GM18861 (cell line): ENCODE measurements around the gene SH3BP2.

Experiments
- ATAC-seq: cut with Tn5 transposase; IDR thresholded peaks from one replicate; pipeline ENCODE4 v1.9.1; 2021; ENCODE audit not compliant: unreplicated experiment

The SH3BP2 gene, protein sequence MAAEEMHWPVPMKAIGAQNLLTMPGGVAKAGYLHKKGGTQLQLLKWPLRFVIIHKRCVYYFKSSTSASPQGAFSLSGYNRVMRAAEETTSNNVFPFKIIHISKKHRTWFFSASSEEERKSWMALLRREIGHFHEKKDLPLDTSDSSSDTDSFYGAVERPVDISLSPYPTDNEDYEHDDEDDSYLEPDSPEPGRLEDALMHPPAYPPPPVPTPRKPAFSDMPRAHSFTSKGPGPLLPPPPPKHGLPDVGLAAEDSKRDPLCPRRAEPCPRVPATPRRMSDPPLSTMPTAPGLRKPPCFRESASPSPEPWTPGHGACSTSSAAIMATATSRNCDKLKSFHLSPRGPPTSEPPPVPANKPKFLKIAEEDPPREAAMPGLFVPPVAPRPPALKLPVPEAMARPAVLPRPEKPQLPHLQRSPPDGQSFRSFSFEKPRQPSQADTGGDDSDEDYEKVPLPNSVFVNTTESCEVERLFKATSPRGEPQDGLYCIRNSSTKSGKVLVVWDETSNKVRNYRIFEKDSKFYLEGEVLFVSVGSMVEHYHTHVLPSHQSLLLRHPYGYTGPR

DNA sequence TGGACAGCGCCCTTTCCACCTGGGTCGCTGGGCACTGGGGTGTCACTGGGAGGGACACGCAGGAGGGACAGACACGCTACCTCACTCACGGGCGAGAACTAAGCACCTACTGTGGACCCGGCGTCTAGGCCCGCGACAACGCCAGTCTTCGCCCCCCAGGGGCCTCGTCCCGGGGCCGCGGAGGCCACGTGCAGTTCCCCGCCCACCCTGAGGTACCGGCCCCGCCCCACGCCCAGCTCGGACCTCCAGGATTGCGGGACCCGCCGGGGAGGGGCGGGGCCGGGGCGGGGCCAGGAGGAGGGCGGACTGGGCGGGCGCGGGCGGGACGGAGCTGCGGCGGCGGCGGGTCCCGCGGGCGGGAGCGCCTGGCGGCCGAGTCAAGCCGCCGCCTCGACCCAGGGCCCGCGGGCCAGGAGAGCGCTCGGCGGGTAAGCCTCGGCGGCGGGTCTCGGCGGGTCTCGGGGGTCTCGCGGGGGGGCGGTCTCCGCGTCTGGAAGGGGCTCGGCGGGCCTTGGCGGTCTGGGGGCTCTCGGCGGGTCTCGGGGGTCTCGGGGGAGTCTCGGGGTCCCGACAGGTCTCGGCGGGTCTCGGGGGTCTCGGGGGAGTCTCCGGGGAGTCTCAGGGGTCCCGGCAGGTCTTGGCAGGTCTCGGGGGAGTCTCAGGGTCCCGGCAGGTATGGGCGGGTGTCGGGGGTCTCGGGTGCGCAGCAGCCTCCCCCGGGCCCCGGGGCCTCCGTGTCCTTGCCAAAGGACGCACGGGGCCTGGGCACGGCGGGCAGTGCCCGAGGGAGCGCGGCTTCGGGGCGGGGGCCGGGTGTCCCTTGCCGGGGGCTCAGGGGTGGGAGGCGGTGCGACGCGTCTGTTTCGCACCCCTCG, at the start of gene SH3BP2:
TSS of gene SH3BP2 (plus strand) at position 375 of the 875 bp plus-strand sequence. CDS start 27,533 bp downstream, outside the sequence.
- no peak for ATAC-seq

DNA sequence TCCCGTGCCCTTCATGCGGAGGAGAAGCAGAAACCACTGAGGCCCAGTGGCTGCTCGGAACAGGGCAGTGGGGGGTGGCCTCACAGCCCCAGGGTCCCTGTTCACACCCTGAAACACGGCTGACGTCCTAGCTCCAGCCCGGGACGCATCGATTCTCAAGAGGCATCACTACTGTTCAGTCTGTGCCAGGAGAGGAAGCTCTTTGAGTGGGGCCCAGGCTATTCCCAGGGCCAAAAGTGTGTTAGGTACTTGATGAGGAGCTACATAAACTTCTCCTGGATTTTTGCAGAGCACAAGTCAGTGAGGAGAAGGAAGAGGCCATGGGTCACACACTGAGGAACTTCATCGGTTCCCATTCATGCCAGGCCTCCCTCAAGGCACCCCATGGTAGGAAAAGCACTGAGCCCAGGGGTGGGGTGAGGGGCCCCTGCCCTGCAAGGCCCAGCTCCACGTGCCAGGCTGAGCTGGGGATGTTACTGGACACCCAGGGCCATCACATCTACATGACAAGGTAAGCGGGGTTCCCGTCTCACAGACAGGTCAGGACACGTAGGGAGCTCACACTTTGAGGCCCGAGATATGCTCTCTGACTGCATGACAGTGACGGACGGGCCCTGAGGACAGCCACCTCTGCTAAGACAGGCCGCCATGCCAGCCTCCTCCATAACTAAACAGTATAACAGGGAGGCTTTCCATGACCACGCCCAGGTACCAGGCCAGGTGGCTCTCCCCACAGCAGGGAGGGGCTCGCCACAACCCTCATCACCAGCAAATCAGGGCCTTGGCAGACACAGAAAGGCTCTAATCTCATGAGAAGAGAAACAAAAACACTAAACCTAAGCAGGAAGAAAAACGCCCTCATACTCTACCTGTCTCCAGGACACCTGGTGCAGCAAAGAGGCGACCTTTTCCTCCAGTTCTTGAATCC, 49.1 kb upstream of the SH3BP2 start:
- ATAC-seq: no peak

DNA sequence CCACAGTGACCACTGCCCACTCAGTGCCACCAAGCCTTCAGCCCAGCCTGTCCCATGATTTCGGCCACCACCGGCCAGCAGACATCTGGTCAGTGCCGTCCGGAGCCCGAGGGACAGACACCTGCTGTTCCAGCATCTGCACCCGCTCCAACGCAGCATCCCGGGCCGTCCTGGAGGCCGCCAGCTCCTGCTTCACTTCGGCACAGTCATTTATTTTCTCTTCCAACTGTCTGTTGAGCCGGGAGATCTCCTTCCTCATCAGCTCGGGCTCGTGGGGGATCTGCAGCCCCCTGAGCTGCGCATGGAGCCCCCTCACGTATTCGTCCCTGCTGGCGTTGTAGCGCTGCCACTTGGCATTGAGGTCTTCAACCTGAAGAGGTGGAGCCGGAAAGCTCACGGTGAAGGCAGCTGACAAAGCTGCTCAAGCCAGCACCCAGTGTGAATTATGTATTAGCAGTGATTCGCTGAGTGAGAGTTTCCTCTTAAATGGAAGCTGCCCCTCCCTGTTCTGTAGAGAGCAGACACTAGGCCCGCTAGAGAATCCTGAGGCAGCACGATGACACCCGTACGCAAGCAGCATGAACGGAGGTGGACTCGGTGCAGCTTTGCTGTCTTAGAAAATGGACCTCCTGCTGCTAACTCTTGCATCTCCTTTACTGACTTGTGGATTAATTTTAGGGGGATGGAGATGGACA, 48.2 kb upstream of the SH3BP2 start:
- ATAC-seq: no peak

DNA sequence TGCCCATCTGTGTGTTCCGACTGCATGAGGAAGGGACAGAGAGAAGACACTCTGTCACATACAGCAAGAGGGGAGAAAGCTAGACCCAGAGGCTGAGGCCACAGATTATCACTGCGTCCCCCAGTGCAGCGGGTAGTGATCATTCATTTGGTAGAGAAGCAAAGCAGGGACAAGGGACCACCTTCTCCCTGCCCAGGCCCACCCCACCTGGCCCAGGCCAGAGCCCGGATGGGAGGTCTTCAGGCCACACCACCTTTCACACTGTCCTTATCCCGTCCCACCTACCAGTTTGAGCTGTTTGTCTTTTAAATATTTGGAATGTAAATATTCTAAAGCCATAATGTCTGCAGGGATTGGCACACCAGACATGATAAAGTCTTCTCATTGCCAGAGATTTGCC, 47.4 kb upstream of the SH3BP2 start:
- ATAC-seq: no peak

DNA sequence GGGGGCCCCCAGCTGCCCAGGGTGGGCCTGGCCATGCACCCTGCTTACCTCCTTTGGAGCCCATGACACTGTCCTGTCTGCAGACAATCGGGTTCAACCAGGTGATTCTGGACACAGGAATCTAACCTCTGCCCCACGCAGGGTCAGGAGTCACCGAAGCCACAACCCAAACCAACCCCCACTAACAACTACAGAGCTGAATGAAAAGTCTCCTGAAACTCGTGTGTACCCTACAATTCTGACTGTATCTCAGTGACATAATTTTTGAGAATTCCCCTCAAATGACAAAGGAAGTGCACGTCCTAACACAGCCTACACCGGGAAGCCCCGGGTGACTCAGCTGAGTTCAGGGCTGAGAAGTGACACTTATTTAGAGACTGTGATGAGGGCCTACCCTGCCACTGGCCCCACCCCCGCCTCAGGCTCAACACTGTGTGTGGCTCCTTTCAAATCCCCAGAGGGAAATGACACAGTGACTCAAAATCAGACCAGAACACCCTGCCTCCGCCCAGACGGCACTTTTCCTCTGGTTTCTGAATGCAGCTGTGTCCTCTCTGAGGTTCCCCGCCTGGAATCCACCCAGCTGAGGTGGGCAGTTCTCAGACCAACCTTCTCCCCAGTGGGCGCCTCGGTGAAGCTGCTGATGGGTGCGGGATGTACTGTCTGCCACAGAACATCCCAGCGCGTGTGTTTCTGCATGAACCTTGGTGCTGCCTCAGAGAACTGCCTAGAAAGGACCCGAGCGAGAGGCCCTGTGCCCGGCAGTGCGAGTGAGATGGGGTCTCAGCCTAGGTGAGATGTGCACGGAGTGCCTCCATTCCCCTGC, 46.7 kb upstream of the SH3BP2 start:
- ATAC-seq: peak; percentile 83

DNA sequence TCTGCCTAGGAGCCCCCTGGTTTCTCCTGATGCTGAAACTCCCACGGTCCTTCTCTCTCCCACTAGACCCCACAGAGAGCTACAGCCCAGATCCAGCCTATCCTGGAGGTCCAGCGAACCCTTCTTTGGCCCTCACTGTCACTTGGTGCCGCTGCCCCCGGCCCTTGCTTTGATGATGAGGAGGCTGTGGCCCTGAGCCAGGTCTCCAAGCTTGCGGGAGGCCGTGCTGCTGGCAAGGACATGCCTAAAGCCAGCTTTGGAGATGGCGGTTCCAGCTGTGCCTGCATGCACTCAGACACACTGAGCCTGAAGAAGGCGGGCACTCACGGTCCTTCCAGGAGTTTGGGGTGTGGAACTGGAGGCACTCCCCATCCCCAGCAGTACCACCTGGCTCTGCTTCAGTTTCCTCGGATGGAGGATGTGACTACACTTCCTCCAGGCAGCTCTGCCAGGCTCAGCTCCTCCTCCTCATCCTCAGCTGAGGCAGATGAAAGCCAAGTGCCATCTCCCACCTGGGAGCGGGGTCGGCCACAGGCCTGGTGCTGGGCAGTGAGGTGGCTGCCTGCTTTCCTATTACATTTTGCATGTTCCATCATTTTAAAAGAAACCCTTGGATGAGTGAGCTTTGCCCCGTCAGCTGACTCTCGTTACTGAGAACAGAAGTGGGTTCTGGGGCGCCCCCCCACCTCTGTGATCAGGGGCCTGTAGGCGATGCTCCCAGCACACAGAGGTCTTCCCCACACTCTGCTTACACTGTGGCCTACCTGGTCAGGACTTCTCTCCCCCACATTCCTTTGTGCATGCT, 45.8 kb upstream of the SH3BP2 start:
- ATAC-seq: no peak

DNA sequence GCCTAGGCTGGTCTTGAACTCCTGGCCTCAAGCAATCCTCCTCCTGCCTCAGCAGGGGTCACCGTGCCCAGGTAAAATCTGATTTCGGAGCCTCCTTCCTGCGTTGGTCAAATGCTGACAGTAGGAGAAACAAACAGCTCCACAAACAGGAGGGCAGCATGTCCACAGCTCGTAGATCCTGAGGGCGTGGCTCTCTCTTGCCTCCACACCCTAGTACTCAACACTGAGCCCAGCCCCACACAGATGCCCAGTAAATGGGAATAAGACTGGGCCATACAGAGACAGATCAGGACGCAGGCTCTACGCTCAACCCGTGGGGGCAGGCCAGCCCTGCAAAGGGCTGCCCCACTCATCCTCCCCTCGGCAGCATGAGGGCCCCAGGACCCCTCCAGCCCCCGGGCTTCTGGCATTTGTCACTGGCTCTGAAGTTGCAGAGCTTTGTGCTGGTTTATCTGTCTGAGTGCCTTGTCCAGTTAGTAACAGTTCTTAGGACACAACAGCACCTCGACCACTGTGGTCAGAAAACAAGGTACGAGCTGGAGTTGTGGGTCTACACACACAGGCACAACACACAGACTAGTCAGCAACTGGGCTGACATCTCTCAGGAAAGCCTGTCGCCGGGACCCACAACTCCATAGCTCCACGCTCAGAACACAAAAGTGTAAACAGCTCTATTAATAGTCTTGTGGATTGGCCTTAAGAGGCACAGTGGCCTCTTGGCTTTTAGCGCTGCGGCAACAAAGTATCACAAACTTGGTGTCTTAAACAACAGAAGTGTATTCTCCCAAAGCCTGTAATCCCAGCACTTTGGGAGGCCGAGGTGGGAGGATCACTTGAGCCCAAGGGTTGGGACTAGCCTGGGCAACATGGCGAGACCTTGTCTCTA, 41.9 kb upstream of the SH3BP2 start:
- ATAC-seq: no peak

DNA sequence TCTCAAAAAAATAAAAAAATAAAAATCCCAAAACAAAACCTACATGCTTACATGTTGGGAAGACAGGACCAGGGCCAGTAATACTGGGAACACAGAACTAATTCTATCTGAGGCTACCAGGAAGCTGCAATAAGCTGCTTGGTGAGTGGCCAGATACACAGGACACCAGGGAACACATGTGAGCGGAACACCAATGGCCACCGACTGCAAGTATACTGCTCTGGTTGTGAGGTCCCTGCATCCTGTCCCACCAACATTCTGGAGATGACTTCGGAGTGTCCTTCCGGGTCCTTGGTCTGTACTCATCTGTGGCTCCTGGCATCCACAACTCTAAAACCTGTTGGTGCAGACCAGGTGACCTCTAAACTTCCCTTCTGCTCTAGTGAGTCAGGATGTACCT, 39.4 kb upstream of the SH3BP2 start:
- no peak for ATAC-seq

DNA sequence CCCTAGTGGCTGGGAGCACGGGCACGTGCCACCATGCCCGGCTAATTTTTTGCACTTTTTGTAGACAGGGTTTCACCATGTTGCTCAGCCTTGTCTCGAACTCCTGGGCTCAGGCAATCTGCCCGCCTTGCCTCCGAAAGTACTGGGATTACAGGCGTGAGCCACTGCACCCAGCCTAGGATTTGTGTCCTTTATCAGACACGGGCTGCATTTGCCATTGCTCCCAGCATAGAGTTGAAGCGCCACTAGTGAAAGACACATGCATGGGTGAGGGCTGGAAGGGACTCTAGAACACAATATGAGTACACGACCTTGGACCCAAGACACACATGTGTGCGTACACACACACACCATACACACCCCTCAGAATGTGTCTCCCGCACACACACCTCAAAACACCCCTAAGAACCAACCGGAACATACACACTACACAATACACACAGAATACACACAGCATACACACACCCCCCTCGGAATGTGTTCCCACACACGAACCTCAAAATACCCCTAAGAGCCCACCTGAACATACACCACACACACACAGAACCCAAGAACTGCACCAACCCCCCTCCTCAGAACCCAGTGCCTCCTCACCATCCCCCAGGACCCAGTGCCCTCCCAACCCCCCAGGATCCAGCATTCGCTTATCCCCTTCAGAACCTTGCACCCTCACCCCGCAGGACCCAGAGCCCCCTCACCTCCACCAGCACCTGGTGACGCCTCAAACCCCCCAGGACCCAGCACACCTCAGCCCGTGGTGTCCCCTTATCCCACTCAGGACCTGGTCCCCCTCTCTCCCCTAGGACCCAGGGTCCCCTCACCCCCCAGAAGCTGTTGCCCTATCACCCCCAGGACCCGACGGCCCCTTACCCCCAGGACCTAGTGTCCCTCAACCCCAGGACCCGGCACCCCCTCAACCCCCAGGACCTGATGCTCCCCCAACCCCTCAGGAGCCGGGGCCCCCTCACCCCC, 37.8 kb upstream of the SH3BP2 start:
- no peak for ATAC-seq

DNA sequence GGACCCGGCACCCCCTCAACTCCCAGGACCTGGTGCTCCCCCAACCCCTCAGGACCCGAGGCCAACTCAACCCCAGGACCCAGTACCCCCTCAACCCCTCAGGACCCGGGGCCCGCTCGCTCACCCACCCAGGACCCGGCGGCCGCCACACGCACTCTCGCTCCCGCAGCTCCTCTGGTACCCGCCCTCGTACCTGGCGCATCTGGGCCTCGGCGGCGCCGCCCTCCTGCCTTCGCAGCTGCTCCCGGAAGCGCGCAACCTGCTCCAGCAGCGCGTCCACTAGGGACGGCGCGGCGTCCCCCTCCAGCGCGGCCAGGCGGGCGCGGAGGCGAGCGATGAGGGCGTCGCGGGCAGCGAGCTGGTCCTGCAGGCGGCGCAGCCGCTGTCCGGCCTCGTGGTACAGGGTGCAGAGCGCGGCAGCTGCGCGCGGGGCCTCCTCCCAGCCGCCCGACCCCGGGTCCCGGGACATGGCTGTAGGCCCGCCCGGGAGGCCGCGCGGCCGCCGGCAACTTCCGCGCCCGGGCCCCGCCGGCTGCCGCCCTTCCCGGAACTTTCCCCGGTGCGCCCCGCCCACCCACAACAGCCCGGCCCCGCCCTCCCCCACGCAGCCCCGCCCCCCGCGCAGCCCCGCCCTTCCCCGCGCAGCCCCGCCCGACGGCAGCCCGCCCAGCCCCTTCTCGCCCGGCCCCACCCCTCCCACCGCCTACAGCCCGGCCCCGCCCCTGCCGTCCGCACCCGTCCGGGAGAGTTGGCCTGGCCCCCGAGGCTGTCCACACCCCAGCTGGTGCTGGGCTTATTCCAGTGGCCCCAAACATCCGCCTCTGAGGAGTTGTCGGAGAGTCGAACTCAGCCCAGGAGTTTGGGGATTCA, 36.8 kb upstream of the SH3BP2 start, which contains the start of gene TNIP2:
TSS of gene TNIP2 (minus strand) at position 516 of the 870 bp plus-strand sequence. CDS start at position 469, 47 bp downstream.
- ATAC-seq: peak; percentile 51

DNA sequence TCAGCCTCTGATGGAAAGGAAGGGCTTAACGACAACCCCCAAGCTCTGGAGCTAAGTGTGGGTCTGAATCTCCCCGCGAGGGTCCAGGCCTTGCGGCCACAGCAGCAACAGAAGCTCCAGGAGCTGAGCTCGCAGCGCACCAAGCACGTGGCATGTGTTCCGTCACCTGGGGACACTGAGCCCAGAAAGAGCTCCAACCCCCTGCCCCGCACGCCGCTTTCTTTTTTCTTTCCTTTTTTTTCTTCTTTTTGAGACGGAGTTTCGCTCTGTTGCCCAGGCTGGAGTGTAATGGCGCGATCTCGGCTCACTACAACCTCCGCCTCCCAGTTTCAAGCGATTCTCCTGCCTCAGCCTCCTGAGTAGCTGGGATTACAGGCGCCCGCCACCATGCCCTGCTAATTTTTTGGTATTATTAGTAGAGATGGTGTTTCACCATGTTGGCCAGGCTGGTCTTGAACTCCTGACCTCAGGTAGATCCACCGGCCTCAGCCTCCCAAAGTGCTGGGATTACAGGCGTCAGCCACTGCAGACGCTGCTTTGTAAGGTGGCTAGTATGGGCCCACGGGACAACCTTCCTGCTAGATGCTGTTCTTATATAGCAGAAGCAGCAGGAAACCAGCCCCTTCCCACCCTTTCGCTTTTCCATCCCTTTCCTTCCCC, 36.1 kb upstream of the SH3BP2 start:
- ATAC-seq: no peak

DNA sequence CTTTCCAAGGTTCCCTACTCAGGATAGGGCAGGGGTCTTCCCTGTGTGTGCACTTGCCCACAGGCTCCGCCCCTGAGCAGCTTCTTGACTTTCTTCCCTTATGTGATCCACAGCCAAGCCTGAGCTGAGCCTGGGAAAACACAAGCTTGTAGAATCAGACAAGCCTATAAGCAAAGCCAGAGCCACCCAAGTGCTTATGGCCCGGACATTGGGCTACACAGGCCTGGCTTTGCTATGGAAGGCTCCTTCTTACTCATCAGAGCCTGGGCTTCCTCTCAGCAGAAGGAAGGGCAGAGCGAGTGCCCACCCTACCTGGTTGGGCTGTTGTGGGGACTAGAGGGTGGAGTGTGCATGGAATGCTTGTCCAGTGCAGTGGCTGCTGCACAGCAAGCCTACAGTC, 35.5 kb upstream of the SH3BP2 start:
- ATAC-seq: no peak

DNA sequence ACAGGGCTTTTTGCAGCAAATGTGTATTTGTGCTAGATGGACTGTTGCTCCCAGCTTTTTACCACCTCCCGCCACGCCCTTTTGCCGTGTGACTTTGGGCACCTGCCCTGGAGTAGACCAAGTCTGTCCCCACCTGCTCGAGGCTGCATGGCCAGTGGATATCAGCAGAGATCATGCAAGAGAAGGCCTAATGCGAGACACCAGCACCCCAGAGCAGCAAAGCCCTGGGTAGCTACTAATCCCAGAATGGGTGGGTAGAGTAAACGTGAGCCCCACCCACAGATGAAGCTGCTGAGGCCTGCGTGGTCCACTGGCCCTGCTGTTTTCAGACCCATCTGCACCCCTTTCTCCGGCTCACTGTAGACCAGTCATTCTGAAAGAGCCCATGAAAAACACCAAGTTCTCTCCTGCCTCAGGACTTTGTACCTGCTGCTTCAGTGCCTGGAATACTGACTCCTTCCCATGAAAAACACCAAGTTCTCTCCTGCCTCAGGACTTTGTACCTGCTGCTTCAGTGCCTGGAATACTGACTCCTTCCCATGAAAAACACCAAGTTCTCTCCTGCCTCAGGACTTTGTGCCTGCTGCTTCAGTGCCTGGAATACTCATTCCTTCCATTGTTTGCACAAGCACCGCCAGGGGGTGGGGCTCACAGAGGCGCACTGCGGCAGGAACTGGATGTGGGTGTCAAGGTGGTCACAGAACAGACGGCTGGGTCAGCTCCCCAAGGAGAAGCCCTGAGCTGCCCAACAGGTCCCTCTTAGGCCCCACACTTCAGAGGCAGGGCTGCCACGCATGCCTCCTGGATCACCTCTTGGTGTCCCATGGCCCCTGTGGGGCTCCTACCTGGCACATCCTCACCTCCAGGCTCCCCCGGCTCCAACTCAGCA, 31.6 kb upstream of the SH3BP2 start:
- ATAC-seq: no peak

DNA sequence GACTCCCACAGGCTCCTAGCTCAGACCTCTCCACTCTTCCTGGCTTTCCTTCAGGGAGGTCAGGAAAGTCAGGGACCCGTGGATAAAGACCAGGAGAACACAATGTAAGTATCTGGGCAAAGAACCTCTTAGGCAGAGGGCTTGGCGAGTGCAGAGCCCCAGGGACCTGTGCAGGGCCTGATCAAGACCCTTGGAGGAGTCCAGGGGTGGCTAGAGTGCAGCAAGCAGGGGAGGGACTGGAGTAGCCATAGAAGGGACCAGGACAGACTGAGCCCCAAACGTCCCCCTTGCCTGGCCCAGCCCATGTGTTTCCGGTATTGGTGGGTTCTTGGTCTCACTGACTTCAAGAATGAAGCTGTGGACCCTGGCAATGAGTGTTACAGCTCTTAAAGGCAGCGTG, 30.8 kb upstream of the SH3BP2 start:
- no peak for ATAC-seq
